K562 (cell line): ENCODE measurements around the gene OCIAD2. TPM values are rescaled to one million over a fixed set of nuclear protein-coding genes. Genes with fewer than 3 reads are reported as not detected.

ENCODE experiments used
- ATF3 ChIP-seq, 2 experiments: fragments of 450-650 bp in 1 of 2; sonication (generic) in 1 of 2; formaldehyde crosslinking in 1 of 2; IDR thresholded peaks in 1 of 2; conservative IDR thresholded peaks in 1 of 2; 2 replicates each; pipeline versions ENCODE4 v1.6.1 to v1.8.1; 2016 to 2023; ENCODE audit warnings: mild to moderate bottlenecking in 2 of 2, moderate library complexity in 2 of 2, inconsistent platforms in 1 of 2, missing genetic modification reagents in 1 of 2
- DPF2 ChIP-seq: fragments of 450-650 bp; IDR thresholded peaks from 2 replicates; pipeline ENCODE4 v1.6.1; 2016
- ELF2 ChIP-seq: fragments of 250-450 bp; sonication (Bioruptor Pico); IDR thresholded peaks from 2 replicates; pipeline ENCODE4 v1.5.0; 2021; ENCODE audit warnings: mild to moderate bottlenecking
- EP300 ChIP-seq: IDR thresholded peaks from 2 replicates; pipeline ENCODE4 v1.6.1; 2012; ENCODE audit warnings: low read length, improper control_type of control experiment
- FOXP1 ChIP-seq: sonication (generic); formaldehyde crosslinking; IDR thresholded peaks from 2 replicates; pipeline ENCODE4 v1.8.0; 2022; ENCODE audit warnings: mild to moderate bottlenecking, missing genetic modification reagents
- FOXP4 ChIP-seq: sonication (generic); formaldehyde crosslinking; IDR thresholded peaks from 2 replicates; pipeline ENCODE4 v1.8.0; 2022; ENCODE audit warnings: mild to moderate bottlenecking, missing genetic modification reagents, borderline replicate concordance
- JUND ChIP-seq, 2 experiments: IDR thresholded peaks; 2 replicates in 1 of 2; 3 replicates in 1 of 2; pipeline ENCODE4 v1.6.1; 2011; ENCODE audit warnings: borderline replicate concordance in 2 of 2, low read depth in 2 of 2, low read length in 2 of 2, improper control_type of control experiment in 1 of 2, missing biosample characterization in 1 of 2, missing genetic modification characterization in 1 of 2, missing genetic modification reagents in 1 of 2
- LARP7 ChIP-seq: fragments of 450-650 bp; IDR thresholded peaks from 2 replicates; pipeline ENCODE4 v1.6.1; 2016
- LEF1 ChIP-seq: fragments of 450-650 bp; IDR thresholded peaks from 2 replicates; pipeline ENCODE4 v1.6.1; 2016; ENCODE audit warnings: mild to moderate bottlenecking
- NFATC3 ChIP-seq: fragments of 450-650 bp; IDR thresholded peaks from 2 replicates; pipeline ENCODE4 v1.6.1; 2017; ENCODE audit warnings: mild to moderate bottlenecking
- NFE2 ChIP-seq: IDR thresholded peaks from 2 replicates; pipeline ENCODE4 v1.6.1; 2014; ENCODE audit warnings: antibody characterized with exemption, low read depth
- RBM25 ChIP-seq: fragments of 200-400 bp; formaldehyde crosslinking; IDR thresholded peaks from 2 replicates; pipeline ENCODE4 v1.6.1; 2018; ENCODE audit warnings: low read length, low read depth, moderate library complexity; ENCODE audit not compliant: severe bottlenecking
- UBTF ChIP-seq, 2 experiments: IDR thresholded peaks; 2 replicates each; pipeline ENCODE4 v1.6.1; 2012; ENCODE audit warnings: improper control_type of control experiment in 2 of 2, low read depth in 2 of 2, low read length in 2 of 2, borderline replicate concordance in 1 of 2
- ZNF431 ChIP-seq: sonication (generic); formaldehyde crosslinking; IDR thresholded peaks from 2 replicates; pipeline ENCODE4 v1.8.0; 2022; ENCODE audit warnings: mild to moderate bottlenecking, missing genetic modification reagents
- polyA plus RNA-seq, 8 experiments: library from polyadenylated mRNA; depleted of rRNA in 4 of 8; stranded (reverse) in 5 of 8; unstranded in 3 of 8; fragments of >200 nt; fragmentation: Nextera tagmentation in 2 of 8; fragmentation: Illumina TruSeq in 1 of 8; extraction: Ambion mirVana in 2 of 8; extraction: Trizol in 1 of 8; gene quantifications; 2 replicates each; pipeline versions ENCODE4 v1.2.1 to v1.2.3, GENCODE V29; 2011 to 2014; ENCODE audit warnings: inconsistent platforms in 1 of 8, missing spikeins in 1 of 8
- total RNA-seq, 7 experiments: library from RNA; depleted of rRNA in 6 of 7; stranded (reverse); fragments of >200 nt in 6 of 7; fragmentation: Illumina TruSeq in 2 of 7; extraction: Trizol in 2 of 7; gene quantifications; 2 replicates each; pipeline versions ENCODE4 v1.2.1 to v1.2.3, GENCODE V29; 2011 to 2021; ENCODE audit warnings: low replicate concordance in 1 of 7

OCIAD2 gene
- total and polyA plus RNA-seq, 9 of the 15 experiments (the other 6 are each of a cell fraction or from before 2014, with no cell fraction given): 0.11 to 0.98 TPM; not detected in 7

- TF ChIP-seq FOXP4 (CRISPR knock-in tag): no peak
- TF ChIP-seq ELF2: no peak
- TF ChIP-seq ATF3 (IDR thresholded peaks at IDR 0.05): peak; percentile 90
- TF ChIP-seq ATF3 (CRISPR knock-in tag; conservative IDR thresholded peaks at IDR 0.05): no peak
- TF ChIP-seq FOXP1: no peak
- peak; percentile 42; the same call in 1 of the 2 replicates for TF ChIP-seq NFE2
- TF ChIP-seq NFATC3: no peak
- TF ChIP-seq EP300: no peak
- TF ChIP-seq DPF2: peak; percentile 45; the same call in 1 of the 2 replicates
- no peak; the same call in 1 of the 2 replicates for TF ChIP-seq LEF1
- TF ChIP-seq RBM25: no peak
- peak; percentile 86 for TF ChIP-seq JUND (IDR thresholded peaks at IDR 0.05; ENCODE audit: borderline replicate concordance, low read depth, low read length)
- peak; percentile 79; the same call in 2 of the 3 replicates for TF ChIP-seq JUND (tag; IDR thresholded peaks at IDR 0.05; ENCODE audit: borderline replicate concordance, low read depth, low read length)
- no peak for TF ChIP-seq ZNF431 (CRISPR knock-in tag)
- no peak for TF ChIP-seq LARP7
- 0 out of 4 replicates have a peak, but pooled peaks of 1 of the 2 experiments have one; percentile 45 for TF ChIP-seq UBTF (IDR thresholded peaks at IDR 0.05; ENCODE audit: borderline replicate concordance in 1 of 2, low read depth in 2 of 2, low read length in 2 of 2)
- TF ChIP-seq, all 486 proteins: peak for 14
Observed at GRCh38 chr4:48909697-48910096, 3.1 kb upstream of the OCIAD2 start (continued).
